Stimulated activated CD4-positive, alpha-beta T cell treated with anti-CD3 and anti-CD28 coated beads, Interleukin-4, amount 100 ng/mL, for 24 hours (primary cell): Measurements from ENCODE around the gene CHID1.

Experiments
- DNase-seq: peaks from one replicate; pipeline ENCODE4 v3.0.0-alpha.2; 2020

The CHID1 gene

DNA sequence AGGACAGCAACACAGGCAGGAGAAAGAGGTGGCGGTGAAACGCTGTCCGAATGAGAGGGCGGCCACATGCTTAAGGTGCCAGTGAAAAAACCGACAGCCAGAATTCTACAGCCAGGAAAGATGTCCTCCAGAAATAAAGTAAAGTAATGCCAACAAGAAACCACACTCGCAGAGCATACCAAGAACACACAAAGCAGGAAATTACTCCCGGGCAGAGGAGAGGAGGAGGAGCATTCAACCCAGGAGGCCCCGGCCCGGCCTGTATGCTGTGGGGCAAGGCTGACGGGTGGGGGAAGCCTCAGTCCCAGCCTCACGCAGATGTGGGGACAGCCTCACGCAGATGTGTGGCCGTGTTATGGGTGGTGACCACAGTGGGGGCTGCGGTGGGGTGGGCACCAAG lies 28.0 kb downstream of the CHID1 start:
- no peak for DNase-seq

DNA sequence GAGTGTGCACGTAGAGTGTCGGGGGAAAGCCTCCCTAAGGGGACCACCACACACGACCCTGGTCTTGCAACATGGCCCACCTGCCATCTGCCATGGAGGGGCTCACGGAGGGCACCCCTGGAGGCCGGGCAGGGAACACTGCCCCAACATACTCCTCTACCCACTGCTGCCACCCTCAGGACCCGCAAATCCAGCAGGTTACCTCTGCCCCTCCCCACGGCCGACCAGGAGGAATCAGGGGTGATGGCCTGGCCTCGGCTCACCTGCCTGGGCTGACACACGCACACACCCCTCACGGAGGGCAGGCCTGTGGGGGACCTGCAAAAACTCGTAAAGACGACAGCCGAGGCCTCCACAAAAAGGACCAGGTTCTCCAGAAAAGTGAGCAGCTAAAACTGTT lies 30.2 kb downstream of the CHID1 start:
- no peak for DNase-seq

DNA sequence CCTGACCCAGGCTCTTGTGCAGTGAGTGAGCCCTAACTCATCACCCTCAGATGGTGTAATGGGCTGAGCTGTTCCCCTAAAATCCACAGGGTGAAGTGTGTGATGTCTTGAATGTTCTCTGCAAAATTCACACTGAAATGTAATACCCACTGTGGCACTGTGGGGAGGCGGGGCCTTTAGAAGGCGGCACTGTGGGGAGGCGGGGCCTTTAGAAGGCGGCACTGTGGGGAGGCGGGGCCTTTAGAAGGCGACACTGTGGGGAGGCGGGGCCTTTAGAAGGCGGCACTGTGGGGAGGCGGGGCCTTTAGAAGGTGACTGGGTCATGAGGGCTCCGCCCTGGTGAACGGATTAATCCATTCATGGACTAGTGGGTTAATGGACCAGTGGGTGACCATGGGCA lies 33.0 kb downstream of the CHID1 start:
- peak; percentile 25 for DNase-seq

DNA sequence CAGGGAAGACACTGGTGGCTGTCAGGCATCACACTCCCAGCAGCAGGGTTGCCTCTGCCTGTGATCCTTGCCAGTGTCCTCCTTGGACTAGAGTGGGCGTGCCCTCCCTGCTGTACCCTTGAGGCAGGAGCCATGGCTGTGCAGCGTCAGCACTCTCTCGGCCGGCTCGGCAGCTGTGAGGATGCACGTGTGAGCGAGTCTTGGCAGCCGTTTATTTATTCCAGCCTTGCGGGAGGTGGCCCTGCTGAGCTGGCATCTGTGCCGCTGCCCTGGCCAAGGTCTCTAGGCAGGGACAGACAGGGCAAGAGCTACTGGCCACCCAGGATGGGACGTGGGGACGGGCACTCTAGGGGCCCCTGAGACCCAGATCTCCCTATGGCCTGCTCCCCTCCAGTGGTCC lies 34.1 kb downstream of the CHID1 start:
- no peak for DNase-seq

DNA sequence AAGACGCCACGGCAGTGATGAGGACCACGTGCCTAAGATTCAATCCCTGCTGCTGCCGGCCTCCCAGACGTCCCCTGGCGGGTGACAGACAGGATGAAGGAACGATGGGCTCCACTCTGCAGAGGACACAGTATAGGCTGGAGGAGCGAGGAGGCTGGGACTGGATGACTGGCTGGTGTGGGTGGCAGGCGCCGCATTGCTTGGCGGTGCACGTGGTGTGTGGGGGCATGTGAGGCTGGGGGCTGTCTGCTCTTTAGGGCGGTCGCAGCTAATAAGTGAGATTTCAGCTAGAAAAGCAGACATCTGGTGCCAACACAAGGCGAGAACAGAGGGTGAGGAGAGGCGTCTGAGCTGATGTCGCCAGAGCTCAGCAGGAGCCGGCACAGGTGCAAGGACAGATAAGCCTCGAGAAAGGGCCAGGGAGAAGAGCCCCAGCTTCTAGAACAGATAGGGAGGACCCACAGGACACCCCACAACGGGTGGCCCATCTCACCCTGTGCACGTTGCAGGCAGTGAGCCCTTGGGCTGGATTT lies 34.8 kb downstream of the CHID1 start:
- no peak for DNase-seq

DNA sequence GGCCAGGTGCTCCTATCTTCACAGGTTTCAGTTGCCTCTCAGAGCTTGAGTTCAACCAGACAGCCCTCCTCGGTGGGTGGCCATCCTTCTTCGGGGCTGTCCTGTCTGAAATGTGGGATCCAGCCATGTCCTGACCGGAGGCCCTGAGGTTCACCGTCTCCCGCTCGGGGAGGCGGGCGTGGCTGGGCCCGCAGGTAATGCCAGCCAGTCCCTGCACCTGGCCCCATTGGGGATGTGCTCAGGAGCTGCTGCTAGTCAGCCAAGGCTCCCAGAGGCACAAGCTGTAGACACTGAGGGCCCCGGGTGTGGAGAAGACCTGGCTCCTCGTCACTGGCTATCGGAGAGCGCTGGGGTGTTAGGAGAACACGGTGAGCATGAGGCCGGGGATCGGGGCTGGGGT lies 35.4 kb downstream of the CHID1 start:
- DNase-seq: no peak

DNA sequence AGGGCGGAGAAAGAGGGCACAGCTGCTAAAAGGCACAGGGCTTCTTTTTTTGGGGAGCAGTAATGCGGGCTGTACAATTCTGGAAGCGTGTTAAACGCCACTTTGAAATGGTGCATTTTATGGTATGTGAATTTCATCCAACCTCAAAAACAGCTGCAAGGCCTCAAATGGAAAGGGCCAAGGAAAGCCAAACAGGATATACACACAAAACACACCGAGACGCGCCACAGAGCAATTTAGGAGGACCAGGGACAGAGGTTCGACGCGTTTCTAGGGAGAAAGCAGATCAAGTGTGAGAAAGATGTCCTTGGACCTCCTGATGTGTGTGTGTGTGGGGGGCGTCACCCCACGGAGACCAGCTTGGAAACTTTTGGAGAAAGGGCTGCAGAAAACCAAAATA lies 36.9 kb downstream of the CHID1 start:
- DNase-seq: no peak

DNA sequence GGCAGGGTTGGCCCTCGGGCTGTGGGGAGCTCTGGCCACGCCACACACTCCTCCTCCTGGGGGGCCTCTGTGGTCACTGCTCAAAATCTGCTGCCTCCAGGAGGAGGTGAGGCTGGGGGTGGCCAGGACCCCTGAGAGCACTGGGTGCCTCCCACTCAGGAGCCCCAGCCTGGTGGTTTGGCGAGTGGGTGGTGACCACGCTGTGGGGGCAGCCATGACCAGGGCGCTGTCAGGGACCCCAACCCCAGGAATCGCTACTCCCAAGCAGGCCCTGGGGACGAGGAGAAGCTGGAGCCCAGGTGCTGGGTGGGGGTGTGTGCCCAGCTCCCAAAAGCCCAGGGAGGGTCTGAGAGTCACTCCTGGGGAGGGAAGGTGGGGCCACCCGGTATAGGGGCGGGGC lies 37.8 kb downstream of the CHID1 start:
- no peak for DNase-seq

DNA sequence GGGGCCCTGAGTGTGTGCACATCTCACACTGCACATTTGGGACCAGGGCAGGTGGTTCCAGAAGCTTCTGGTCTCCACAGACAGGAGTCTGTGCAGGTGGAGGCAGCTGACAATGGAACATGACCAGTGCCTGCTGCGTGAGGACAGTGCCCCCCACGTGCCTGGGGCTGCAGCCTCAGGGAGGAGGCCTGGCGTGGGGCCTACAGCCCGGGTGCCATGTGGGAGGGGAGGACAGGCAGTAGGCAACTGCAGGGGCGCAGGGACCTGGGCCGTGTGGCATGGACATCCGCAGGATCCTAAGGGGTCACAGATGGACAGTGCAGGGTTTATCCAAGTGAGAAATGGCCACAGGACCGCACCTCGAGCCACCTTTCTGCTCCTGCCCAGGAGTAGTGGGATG lies 39.1 kb downstream of the CHID1 start:
- no peak for DNase-seq

DNA sequence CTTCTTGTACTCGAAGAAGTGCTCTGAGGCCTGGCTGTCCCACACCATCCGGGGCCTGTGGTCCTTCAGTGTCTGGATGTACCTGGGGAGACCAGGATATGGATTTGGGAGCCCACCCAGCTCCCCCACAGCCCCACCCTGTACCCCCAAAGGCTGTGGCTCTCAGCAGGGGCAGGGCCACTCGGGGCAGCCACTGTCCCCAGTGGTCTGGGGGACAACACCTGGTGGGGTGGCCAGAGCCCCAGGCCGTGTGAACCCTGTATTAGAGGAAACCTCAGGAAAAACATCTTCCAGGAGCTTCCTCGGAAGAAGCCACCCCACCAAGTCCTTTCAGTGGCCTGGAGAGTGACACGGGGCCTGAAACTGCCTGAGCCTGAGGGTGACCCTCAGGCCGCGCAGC lies 40.2 kb downstream of the CHID1 start:
- no peak for DNase-seq

DNA sequence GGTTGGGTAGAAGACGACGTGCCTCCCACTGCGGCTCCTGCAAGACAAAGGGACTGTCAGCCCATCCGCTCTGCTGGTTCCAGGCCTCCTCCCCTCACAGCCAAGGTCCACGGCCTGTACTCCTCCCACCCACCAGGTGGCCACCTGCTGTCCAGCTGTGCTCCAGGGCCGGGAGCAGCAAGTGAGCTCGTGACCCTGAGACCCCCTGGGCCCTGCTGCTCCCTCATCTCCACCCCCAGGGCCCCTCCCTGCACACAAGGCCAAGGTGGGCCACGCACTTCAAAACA lies 40.5 kb downstream of the CHID1 start:
- DNase-seq: no peak

DNA sequence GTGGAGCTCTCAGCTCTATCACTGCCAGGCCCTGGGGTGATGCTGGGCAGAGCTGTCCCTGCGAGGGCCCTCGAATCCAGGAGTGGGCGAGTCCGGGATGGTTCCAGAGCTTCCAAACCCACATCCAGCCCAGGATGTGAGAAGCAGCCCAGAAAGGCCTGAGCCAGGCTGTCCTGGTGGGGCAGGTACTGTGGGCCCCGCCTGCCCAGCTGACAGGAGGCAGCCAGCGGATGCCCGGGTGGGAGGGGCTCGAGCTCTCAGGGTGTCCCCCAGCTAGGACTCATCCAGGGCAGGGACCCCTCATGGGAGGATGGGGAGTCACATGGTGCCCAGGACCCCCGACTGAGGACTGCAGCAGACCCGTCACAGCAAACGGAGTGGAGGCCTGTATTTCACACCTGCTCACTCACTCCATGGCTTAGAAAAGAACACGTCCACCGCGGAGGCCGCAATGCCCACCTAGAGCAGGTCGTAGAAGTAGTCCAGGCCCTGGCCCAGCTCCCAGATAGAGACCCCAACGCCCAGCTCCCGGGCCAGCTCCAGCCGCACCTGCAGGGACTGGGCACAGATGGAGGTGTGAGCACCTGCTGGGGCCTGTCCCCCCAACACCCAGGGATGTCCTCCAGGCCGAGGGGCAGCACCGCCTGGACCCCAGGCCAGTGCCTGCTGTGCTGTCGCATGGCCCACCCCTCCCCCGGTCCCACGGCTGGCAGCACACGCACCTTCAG lies 41.0 kb downstream of the CHID1 start:
- DNase-seq: no peak

DNA sequence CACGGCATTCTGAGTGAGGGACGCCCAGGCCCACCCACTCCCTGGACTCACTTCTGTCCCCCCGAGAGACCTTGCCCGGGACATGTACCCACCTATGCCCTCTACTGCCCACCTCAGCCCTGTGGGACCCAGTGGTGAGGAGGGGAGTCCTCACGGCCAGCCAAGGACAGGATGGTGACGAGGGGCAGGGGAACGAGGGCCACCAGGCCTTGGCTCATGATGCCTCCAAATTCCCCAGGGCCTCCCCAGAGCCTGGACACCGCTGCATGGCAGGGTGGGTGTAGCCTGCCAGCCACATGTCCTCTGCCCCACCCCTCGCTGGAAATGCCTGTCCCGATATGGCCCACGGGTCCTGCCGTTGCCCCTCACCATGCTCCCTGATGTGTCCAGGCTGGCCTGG lies 41.8 kb downstream of the CHID1 start:
- no peak for DNase-seq

DNA sequence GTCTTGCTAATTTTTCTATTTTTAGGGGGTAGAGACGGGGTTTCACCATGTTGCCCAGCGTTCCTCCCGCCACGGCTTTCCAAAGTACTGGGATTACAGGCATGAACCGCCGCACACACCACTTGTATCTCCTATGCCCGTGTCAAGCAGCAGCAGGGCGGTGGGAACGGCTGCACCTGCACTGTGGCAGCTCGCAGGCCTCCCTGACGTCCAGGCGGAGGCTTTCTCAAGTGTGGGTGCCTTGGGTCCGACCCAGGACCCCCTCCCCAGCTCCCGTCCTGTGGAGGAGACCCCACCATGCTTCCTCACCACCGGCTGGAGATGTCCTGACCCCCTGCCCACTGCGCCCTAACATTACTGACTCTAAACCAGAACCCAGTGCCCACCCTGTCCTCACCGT lies 42.2 kb downstream of the CHID1 start:
- DNase-seq: no peak

DNA sequence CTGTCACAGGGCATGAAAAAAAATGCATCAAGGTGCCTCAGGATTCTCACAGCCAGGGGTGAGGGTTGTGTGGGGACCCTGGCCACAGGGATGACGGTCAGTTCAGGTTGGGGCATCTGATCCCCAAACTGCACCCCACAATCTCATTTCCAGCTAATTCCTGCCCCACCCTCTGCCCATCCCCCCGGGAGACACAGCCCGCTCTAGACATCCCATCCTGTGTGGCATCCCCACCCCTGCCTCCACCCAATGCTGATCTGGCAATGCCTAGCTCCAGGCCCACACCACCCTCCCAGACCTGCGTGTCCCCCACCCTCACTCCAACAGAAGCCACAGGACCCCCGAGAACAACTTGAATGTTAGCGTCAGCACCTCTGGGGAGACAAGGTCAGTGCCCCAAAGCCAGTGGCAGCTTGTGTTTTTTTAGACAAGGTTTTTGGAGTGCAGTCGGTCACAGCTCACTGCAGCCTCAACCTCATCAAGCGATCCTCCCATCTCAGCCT lies 42.7 kb downstream of the CHID1 start:
- DNase-seq: no peak

DNA sequence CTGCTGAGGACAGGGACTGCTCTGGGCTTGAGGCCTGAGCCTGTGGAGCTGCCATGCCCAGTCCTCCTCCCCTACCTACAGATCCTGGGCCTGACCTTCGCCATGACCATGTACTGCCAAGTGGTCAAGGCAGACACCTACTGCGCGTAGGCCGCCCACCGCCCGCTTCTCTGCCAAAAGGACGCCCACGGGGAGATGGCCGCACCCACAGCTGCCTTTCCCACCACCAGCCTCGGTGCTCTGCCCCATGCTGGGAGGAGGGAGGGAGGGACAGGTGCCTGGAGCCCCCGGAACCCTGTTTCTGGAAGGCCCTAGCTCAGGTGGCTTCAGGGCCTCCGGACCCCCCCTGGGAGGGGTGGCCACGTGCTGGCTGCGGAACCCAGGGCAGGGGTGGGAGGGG lies 44.1 kb downstream of the CHID1 start:
- DNase-seq: no peak

DNA sequence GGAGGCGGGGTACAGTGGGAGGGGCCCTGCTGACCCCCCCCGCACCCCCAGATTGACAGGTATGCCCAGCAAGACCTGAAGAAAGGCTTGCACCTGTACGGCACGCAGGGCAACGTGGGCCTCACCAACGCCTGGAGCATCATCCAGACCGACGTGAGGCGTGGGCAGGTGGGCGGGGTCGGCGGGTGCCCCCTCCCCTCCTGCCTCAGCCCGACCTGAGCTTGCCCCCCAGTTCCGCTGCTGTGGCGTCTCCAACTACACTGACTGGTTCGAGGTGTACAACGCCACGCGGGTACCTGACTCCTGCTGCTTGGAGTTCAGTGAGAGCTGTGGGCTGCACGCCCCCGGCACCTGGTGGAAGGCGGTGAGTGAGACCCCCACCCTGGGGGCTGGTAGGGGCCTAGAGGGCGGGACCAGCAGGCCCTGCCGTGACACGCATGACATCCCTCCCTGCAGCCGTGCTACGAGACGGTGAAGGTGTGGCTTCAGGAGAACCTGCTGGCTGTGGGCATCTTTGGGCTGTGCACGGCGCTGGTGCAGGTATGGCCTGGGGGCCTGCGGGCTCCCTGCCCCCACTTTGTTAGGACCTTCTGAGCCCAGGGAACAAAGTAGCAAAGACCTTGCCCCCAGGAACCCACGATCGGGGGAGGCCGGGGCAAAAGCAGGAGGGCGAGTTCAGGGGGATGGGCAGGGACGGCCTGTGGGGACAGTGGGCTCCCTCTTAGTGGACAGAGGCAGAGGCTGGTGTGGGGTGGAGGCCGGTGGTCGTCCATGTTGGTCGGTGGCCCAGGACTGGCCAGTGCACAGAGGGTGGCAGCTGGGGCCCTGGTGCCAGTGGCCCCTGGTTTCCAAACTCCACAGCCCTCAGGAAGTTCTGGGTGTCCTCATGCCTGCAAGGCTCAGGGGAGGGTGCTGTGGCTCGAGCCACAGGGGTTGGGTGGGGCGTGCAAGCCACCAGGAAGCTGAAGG lies 44.9 kb downstream of the CHID1 start:
- DNase-seq: no peak

DNA sequence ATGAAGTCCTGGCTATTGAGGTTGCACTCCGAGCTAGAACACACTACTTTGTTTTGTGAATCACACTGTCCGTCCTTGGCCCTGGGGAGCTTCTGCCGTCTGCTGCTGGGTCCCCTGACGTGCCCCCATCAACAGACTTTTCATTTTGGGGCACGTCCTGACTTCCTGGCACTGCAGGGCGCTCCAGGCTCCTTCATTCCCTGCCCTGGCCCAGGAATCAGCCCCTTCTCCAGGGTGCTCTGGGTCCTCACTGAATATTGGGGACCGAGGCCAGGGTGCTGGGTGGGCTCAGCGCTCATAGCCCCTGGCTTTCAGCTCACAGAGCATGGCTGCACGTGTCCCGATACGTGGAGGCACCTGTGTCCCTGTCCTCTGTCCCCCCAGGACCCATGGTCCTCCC lies 45.7 kb downstream of the CHID1 start:
- no peak for DNase-seq

DNA sequence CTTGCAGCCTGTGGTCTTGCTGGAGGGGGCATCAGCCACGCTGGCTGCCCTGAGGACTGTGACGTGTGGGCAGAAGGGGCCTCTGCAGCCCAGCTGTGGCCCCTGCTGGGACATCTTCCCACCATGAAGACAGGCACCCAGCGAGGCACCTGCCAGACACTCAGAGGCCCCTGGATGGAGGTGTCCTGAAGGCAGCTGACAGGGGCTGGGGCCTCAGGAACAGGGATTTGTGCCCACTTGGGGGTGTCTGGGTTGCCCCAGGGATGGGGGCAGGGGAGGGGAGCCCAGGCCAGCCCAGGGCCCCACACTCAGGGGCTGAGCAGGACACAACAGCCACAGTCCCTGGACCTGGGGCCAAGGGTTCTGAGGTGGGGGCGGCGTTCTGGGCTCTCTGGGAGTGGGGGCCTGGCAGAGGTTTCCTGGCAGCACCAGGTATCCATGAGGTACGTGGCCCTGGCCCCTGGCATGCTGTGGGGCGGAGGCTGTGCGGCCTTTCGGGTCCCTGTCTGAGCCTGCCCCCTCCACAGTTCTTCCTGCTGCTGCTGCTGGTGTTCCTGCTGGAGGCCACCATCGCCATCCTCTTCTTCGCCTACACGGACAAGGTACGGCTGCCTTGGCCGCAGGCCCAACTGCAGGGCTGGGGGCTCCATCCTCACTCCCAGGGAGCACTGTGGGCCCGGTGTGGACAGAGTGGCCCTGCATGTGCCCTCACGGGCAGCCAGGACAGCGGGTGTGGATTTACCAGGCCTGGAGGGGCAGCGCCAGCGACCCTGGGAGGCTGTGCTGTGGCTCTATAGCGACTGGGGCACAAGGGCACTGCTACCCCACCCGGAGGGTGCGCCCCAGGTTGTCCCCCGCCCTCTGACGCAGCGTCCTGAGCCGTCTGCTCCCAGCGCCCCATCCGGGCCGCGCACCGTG lies 46.4 kb downstream of the CHID1 start:
- no peak for DNase-seq

DNA sequence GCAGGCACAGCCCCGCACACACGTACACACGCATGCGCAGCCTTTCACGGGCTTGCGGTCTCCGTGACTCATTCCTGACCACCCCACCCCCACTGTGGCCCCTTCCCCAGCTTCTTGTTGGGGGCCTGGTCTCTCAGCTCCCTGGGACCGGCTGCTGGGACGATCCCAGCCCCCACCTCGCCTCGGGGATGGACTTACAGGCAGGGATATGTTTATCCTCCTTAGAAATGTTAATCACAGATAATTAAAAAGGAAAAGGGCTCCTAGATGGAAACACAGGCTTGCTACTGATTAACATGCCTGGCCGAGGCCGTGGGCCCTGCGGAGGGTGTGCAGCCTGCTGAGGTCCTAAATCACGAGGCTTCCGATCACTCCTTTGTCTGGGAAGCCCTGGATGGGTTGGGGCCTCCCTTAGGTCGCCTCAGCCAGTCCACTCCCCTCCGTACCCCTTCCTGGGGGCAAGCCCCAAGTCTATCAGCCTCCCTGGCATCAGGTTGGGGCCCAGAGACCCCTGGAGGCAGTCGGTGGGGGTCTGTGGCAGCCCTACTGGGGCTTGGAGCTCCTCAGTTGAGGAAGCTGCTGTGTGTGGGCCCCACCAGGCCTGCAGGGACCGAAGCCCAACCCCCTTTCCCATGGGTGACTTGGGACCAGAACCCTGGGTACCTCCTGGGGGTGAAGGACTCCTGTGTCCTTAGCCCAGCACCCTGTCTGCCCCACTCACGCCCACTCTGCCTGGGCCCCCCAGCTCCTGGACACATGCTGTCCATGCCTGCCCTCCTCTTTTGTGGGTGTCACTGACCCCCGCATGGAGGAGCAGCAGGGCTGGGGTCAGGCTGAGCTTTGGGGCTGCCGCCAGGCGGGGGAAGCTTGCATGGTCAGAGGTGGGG lies 47.3 kb downstream of the CHID1 start:
- no peak for DNase-seq

DNA sequence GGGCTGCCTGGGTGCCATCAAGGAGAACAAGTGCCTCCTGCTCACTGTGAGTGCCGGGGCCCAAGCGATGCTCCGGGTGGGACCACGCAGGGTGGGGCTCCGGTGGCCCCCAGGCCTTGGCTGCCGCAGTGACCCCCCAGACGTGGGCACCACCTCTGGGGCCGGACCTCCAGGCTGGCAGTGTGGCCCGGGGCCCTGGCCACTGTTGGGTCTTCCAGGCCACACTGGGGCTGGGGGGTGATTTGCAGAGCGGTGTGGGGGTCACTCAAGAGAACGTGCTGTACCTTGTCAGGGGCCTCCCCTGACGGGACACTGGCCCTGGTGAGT lies 48.0 kb downstream of the CHID1 start:
- DNase-seq: no peak

DNA sequence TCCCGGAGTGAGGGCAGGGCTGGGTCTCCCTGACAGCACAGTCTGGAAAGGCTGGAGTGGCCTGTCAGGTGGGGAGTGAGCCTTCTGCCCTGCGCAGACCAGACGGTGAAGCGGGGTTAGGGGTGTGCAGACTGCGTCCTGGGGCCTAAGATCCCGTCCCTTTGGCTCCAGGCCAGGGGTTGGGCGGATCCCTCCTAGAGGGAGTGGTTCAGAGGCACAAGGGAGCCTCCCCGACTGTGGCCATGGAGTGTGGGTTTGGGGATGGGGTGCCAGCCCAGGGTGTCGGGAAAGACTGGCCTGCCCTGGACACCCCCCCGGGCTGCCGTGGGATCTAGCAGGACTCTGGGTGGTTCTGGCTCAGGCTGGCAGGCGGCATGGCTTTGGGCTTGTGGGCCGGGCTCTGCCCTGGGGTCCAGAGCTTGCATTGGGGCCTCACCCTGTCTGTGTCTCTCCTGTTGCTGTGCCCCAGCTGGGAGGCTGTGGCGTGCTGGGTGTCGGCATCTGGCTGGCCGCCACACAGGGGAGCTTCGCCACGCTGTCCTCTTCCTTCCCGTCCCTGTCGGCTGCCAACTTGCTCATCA lies 48.4 kb downstream of the CHID1 start:
- no peak for DNase-seq
